ENCODE results near the gene RMC1. TPM values are rescaled to one million over a fixed set of nuclear protein-coding genes. Genes with fewer than 3 reads are reported as not detected.
"Not testable (repeated sequence)": the region's sequence is repeated elsewhere in the genome, so short reads cannot be mapped to it uniquely, and the experiment has no call there.

RMC1 gene
- total RNA-seq, 2 donors from 2014 or later: 9.9 to 15.5 TPM

DNA sequence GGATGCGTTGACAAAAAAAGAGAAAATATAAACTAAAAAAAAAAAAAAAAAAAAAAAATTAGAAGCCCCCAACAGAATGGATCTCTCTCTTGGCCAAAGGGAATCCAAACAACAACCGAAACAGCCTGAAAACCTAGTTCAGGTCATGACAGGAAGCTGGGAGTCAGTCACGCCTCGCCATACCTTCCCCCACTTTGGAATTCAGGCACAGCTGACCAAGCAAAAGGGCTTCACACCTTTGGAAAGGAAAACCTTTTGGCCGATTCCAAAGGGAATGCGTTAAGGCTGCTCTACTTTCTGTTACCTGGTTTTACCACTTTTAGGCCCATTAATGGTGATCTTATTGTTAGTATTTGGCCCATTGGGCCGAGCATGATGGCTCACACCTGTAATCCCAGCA lies 17.9 kb upstream of the RMC1 start:
- Histone ChIP-seq H3K27me3 (no peaks in the 10 kb centered on the region), H3K4me3 (no peak overlapping the region), H3K27ac (no peak overlapping the region), H3K4me1 (peaks cover 4% of the 10 kb centered on the region), H3K36me3 (replicated peaks in 1 of 2; ENCODE audit: insufficient read depth in 1 of 2, low read depth in 2 of 2) (peaks cover 11 to 12% of the 10 kb centered on the region in 2 donors), H3K9me3 (no peaks in the 10 kb centered on the region)
- 50 to 62% methylated on average over 7 of the region's 7 CpGs for WGBS, 2 donors
- ATAC-seq (no peak), DNase-seq (no peak)
- no peak for TF ChIP-seq POLR2A (IDR thresholded peaks at IDR 0.05)
- TF ChIP-seq, protein P1, sequence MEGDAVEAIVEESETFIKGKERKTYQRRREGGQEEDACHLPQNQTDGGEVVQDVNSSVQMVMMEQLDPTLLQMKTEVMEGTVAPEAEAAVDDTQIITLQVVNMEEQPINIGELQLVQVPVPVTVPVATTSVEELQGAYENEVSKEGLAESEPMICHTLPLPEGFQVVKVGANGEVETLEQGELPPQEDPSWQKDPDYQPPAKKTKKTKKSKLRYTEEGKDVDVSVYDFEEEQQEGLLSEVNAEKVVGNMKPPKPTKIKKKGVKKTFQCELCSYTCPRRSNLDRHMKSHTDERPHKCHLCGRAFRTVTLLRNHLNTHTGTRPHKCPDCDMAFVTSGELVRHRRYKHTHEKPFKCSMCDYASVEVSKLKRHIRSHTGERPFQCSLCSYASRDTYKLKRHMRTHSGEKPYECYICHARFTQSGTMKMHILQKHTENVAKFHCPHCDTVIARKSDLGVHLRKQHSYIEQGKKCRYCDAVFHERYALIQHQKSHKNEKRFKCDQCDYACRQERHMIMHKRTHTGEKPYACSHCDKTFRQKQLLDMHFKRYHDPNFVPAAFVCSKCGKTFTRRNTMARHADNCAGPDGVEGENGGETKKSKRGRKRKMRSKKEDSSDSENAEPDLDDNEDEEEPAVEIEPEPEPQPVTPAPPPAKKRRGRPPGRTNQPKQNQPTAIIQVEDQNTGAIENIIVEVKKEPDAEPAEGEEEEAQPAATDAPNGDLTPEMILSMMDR (IDR thresholded peaks at IDR 0.05): no peak
- intact Hi-C loops (cut with DNase I): no loop called here

DNA sequence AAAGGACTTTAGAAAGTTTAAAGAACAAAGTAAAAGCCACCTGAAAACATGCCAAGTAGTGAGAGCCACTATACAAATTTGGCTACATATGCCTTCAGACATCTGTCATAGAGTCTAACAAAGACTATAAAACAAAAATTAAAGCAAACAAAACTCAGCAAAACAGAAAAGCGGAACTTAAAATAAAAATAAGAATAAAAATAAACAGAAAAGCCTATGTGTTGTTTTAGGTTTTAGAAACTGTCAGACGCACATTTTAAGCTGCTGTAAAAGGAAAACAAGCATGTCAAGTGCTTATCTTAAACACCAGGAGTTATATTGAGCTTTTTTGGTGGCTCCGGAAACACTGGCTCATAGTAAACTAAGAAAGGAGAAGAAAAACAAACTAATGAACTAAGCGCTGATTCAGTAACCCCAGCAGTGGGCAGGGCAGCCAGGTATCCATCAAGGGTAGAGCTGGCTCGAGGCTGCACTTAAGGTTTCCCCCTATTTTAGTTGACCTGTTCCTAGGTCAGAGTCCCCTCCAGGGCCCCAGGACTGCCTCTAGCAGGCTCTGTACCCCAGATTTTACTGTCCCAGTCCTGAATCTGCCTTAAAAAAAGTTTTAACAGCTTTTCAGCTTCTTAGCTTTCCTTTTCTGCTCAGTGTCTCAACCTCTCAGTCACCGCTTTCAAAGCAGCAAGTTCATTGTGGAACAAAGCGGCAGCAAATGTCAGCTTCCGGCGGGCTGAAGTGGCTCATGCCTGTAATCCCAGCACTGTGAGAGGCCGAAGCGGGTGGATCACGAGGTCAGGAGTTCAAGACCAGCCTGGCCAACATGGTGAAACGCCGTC lies 15.4 kb upstream of the RMC1 start:
- Histone ChIP-seq H3K9me3 (peaks cover 0 to 4% (median 0%) of the 10 kb centered on the region in 3 donors), H3K27ac (peak overlapping the region in 3 of 4 donors; percentile 38 to 57 (median 42)), H3K27me3 (no peaks in the 10 kb centered on the region), H3K4me1 (peaks cover 4% of the 10 kb centered on the region), H3K4me3 (no peak overlapping the region), H3K36me3 (replicated peaks in 1 of 2; ENCODE audit: insufficient read depth in 1 of 2, low read depth in 2 of 2) (no peaks in the 10 kb centered on the region)
- DNase-seq (peak in 1 of 4 donors; percentile 17), ATAC-seq (no peak)
- intact Hi-C loops (cut with DNase I): no loop called here
- TF ChIP-seq, protein P1 (IDR thresholded peaks at IDR 0.05): no peak
- TF ChIP-seq POLR2A (IDR thresholded peaks at IDR 0.05): no peak
- WGBS, 2 donors: 48 to 57% methylated on average over 14 of the region's 14 CpGs

DNA sequence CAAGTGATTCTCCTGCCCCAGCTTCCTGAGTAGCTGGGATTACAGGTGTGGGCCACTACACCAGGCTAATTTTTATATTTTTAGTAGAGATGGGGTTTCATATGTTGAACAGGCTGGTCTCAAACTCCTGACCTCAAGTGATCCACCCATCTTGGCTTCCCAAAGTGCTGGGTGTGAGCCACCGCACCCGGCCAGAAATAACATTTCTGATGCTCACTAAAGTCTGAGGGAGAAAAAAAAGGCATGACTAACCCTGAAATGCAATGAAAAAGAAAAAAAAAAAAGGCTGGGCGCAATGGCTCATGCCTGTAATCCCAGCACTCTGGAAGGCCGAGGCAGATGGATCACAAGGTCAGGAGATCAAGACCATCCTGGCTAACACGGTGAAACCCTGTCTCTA lies 13.7 kb upstream of the RMC1 start:
- DNase-seq; H3K36me3 ChIP-seq (replicated peaks in 1 of 2; ENCODE audit: insufficient read depth in 1 of 2, low read depth in 2 of 2); H3K27me3 ChIP-seq; intact Hi-C loops (cut with DNase I); ATAC-seq; H3K4me3 ChIP-seq; H3K9me3 ChIP-seq; H3K27ac ChIP-seq; H3K4me1 ChIP-seq: not testable (repeated sequence)
- 83 to 90% methylated on average over 5 of the region's 5 CpGs for WGBS, 2 donors

DNA sequence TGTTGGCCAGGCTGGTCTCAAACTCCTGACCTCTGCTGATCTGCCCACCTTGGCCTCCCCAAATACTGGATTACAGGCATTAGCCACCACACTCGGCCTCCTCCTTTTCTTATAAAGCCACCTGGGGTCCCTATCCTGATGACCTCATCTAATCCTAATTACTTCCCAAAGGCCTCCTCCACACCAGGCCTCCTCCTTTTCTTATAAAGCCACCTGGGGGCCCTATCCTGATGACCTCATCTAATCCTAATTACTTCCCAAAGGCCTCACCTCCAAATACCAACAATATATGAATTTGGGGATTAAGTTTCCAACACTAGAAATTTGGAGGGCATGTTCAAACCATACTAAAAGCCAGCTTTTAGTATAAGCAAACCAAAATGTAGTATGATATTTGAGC lies 9.7 kb upstream of the RMC1 start:
- DNase-seq: no peak
- Histone ChIP-seq H3K36me3 (replicated peaks in 1 of 2; ENCODE audit: insufficient read depth in 1 of 2, low read depth in 2 of 2) (no peaks in the 10 kb centered on the region), H3K4me3 (no peak overlapping the region), H3K27me3 (no peaks in the 10 kb centered on the region), H3K4me1 (no peaks in the 10 kb centered on the region), H3K27ac (no peak overlapping the region), H3K9me3 (peaks cover 0 to 4% (median 0%) of the 10 kb centered on the region in 3 donors)
- no peak for ATAC-seq
- no peak for TF ChIP-seq POLR2A (IDR thresholded peaks at IDR 0.05)
- TF ChIP-seq, protein P1 (IDR thresholded peaks at IDR 0.05): no peak
- 71 to 89% methylated on average over 1 of the region's 1 CpG for WGBS, 2 donors
- intact Hi-C loops (cut with DNase I): no loop called here

DNA sequence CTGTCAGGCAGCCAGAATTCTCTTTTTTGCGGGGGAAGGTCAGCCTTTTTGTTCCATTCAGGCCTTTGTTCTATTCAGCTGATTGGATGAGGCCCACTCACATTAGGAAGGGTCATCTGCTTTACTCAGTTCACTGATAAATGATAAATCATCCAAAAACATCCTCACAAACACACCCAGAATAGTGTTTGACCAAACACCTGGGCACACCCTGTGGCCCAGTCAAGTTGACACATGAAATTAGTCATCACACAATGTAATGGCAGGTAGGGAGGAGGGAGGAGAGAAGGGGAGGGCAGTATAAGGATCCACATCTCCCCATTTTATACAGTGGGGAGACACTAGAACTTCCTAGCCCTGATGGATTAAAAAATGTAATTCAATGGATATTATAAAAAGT lies 8.3 kb upstream of the RMC1 start:
- TF ChIP-seq, protein P1 (IDR thresholded peaks at IDR 0.05): no peak
- TF ChIP-seq POLR2A (IDR thresholded peaks at IDR 0.05): no peak
- H3K27ac ChIP-seq: no peak overlapping the region
- peaks cover 0 to 4% (median 0%) of the 10 kb centered on the region in 3 donors for H3K9me3 ChIP-seq
- H3K36me3 ChIP-seq (replicated peaks in 1 of 2; ENCODE audit: insufficient read depth in 1 of 2, low read depth in 2 of 2): no peaks in the 10 kb centered on the region
- intact Hi-C loops (cut with DNase I): no loop called here
- ATAC-seq (no peak), DNase-seq (no peak)
- no peaks in the 10 kb centered on the region for H3K4me1 ChIP-seq
- H3K4me3 ChIP-seq: no peak overlapping the region
- no peaks in the 10 kb centered on the region for H3K27me3 ChIP-seq
- WGBS, 2 donors: 80 to 95% methylated on average over 1 of the region's 1 CpG
